Stimulated activated memory B cell treated with anti-CD40 and anti-IgM and Interleukin-4, amounts not matched to agents 10 μg/mL and 1 μg/mL and 100 μg/mL, for 72 hours (primary cell): ENCODE data around the gene CSF1R.
"Not testable (repeated sequence)": the region's sequence is repeated elsewhere in the genome, so short reads cannot be mapped to it uniquely, and the experiment has no call there.

ENCODE experiments used
- ATAC-seq: fragments of 150-1000 bp; cut with Tn5 transposase; 2 replicates; pipeline ENCODE4 v1.10.0; 2021
- H3K27ac Mint-ChIP-seq: one replicate; pipeline ENCODE4 v1.8.0; 2022; ENCODE audit warnings: mild to moderate bottlenecking, mixed read lengths
- H3K27me3 Mint-ChIP-seq: one replicate; pipeline ENCODE4 v1.8.0; 2022; ENCODE audit warnings: mixed read lengths
- H3K36me3 Mint-ChIP-seq: one replicate; pipeline ENCODE4 v1.8.0; 2022; ENCODE audit warnings: mixed read lengths
- H3K4me1 Mint-ChIP-seq: one replicate; pipeline ENCODE4 v1.8.0; 2022; ENCODE audit warnings: mixed read lengths
- H3K4me3 Mint-ChIP-seq: one replicate; pipeline ENCODE4 v1.8.0; 2022; ENCODE audit warnings: mild to moderate bottlenecking, moderate library complexity, mixed read lengths
- H3K9me3 Mint-ChIP-seq: one replicate; pipeline ENCODE4 v1.8.0; 2022; ENCODE audit warnings: mixed read lengths

CSF1R gene

GRCh38 chr5:150085191-150085912 lies 1.0 kb downstream of the CSF1R start:
- Mint-ChIP-seq H3K27ac (peak overlapping the region; percentile 17), H3K4me1 (peaks cover 50% of the 10 kb centered on the region), H3K27me3 (peaks cover 36% of the 10 kb centered on the region), H3K9me3 (no peaks in the 10 kb centered on the region), H3K36me3 (no peaks in the 10 kb centered on the region), H3K4me3 (no peak overlapping the region)
- no peak for ATAC-seq

GRCh38 chr5:150084754-150085153 lies 1.6 kb downstream of the CSF1R start:
- not testable (repeated sequence) for H3K36me3 Mint-ChIP-seq, H3K9me3 Mint-ChIP-seq, ATAC-seq, H3K4me3 Mint-ChIP-seq, H3K27ac Mint-ChIP-seq
- H3K27me3 Mint-ChIP-seq, result peaks cover 36% of the 10 kb centered on the region
- H3K4me1 Mint-ChIP-seq, result peaks cover 50% of the 10 kb centered on the region

- peaks cover 43% of the 10 kb centered on the region for H3K4me1 Mint-ChIP-seq
- H3K36me3 Mint-ChIP-seq, result no peaks in the 10 kb centered on the region
- H3K4me3 Mint-ChIP-seq, result no peak overlapping the region
- no peak for ATAC-seq
- peaks cover 22% of the 10 kb centered on the region for H3K27me3 Mint-ChIP-seq
- peak overlapping the region; percentile 24 for H3K27ac Mint-ChIP-seq
- H3K9me3 Mint-ChIP-seq, result no peaks in the 10 kb centered on the region
Observed at GRCh38 chr5:150082889-150083288, 3.5 kb downstream of the CSF1R start.

DNA sequence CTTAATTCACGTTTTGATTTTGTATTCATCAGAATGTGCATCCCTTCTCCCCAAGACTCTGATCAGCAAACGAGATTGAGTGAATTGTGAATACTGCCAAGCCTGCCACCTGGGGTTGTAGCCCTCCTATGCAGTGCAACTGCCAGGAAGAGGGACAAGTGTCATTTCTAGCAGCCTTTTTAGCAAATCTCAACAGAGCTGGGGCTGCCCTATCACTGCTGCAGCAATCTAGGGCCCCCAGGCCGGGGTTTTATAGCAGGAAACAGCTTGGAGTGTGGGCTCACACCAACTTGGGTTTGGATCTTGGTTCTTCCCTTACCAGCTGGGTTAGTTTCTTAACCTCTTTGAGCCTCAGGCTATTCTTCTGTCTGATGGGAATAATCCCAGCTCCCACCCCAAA lies 4.0 kb downstream of the CSF1R start:
- Mint-ChIP-seq H3K27me3 (peaks cover 17% of the 10 kb centered on the region), H3K4me3 (peak overlapping the region; percentile 40), H3K36me3 (no peaks in the 10 kb centered on the region), H3K27ac (peak overlapping the region; percentile 24), H3K4me1 (peaks cover 43% of the 10 kb centered on the region), H3K9me3 (no peaks in the 10 kb centered on the region)
- peak; percentile 51 for ATAC-seq

GRCh38 chr5:150081541-150082283 lies 4.6 kb downstream of the CSF1R start:
- Mint-ChIP-seq H3K4me3 (peak overlapping the region; percentile 40), H3K36me3 (no peaks in the 10 kb centered on the region), H3K27me3 (peaks cover 14% of the 10 kb centered on the region), H3K9me3 (no peaks in the 10 kb centered on the region), H3K27ac (peak overlapping the region; percentile 24), H3K4me1 (peaks cover 43% of the 10 kb centered on the region)
- ATAC-seq, result peak; percentile 90

DNA sequence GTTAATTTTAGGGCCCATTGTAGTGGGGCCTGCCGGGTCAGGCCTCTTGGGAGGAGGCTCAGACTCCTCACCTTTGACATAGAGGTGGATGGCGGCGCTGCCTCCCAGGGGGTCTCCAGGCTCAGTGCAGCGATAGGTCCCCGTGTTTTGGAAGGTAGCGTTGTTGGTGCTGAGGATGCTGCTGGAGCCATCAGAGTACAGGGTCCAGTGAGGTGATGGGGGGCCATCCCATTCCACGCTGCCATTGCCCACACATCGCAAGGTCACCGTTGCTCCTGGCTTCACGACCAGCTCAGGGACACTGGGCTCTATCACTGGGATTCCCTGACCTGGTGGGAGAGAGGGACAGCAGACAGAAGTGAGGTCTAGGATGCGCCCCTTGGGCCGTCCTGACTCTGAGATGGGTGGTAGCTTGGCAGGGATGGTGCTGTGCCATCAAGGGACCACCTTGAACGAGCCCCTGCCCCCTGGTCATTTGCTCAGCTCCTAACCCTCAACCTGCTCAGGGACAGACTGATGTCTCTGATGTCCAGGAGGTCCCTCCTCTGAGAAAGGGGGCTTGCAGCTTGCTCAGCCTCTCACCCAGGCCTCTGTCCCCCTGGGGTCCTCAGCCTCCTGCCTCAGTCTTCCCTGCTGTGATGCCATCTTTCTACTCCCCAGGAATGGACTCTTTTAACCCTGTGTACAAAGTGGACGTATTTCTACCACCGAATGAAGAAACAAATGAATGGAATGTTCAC lies 5.5 kb downstream of the CSF1R start:
- peaks cover 8% of the 10 kb centered on the region for H3K27me3 Mint-ChIP-seq
- no peak overlapping the region for H3K4me3 Mint-ChIP-seq
- no peak for ATAC-seq
- no peaks in the 10 kb centered on the region for H3K9me3 Mint-ChIP-seq
- peaks cover 43% of the 10 kb centered on the region for H3K4me1 Mint-ChIP-seq
- H3K27ac Mint-ChIP-seq, result peak overlapping the region; percentile 24
- H3K36me3 Mint-ChIP-seq, result no peaks in the 10 kb centered on the region

DNA sequence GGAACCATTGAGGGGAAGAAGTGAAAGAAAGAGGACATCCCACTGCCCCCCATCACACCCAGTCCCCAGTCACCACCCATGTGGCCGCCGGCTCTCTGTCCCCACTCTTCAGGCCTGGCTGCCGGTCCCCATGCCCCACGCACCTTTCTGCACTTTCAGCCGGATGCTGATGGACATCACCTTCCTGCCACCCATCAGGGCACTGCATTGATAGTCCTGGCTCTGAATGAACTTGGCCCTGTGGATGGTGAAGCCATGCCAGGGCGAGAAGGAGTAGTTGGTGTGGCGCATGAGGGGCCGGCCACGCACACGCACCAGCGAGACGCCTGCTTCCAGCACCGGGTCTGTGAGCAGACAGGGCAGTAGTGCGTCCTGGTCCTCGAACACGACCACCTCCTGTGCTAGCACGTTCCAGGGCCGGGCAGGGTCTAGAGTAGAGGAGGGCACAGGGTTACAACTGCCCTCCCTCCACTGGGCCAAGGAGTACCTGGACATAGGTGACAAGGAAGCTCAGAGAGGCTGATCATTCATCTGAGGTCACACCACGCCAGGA lies 6.4 kb downstream of the CSF1R start:
- Mint-ChIP-seq H3K27me3 (no peaks in the 10 kb centered on the region), H3K9me3 (no peaks in the 10 kb centered on the region), H3K27ac (no peak overlapping the region), H3K36me3 (no peaks in the 10 kb centered on the region), H3K4me1 (peaks cover 36% of the 10 kb centered on the region), H3K4me3 (no peak overlapping the region)
- ATAC-seq, result no peak

GRCh38 chr5:150078802-150079689 lies 7.3 kb downstream of the CSF1R start:
- no peaks in the 10 kb centered on the region for H3K27me3 Mint-ChIP-seq
- no peak for ATAC-seq
- no peaks in the 10 kb centered on the region for H3K9me3 Mint-ChIP-seq
- H3K4me3 Mint-ChIP-seq, result no peak overlapping the region
- H3K27ac Mint-ChIP-seq, result no peak overlapping the region
- no peaks in the 10 kb centered on the region for H3K36me3 Mint-ChIP-seq
- peaks cover 35% of the 10 kb centered on the region for H3K4me1 Mint-ChIP-seq

DNA sequence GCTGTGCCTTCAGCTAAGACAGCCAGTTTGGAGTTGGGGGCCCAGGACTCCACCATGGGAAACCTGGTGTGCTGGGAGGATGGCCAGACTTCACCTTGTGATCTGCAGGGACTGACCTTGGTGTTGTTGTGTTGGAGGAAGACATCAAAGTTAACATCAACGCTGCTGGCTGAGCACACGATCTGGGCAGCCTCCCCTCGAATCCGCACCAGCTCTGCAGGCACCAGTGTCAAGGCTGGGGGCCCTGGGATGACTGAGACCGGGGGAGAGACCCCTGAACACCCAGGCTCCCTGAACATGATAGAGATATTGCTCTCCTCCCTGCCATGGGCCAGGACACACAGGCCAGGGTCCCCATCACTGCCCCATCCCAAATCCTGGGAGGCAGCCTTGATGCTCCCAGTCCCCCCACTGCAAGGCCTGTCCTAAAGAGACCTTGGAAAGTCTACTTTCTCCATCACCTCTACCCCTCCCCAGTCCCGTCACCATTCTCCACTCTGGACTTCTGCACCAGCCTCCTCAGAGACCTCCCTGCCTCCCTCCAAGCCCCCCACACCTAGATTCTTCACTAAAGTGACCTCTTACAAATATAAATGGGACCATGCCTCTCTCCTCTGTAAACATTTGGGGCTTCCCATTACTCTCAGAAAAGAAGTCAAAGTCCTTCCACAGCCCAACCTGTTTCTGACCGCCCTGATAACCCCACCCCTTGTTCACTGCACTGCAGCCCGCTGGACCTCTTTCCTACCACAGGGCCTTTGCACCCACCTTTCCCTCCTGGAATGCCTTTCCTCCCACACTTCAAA lies 8.2 kb downstream of the CSF1R start:
- ATAC-seq, result no peak
- no peak overlapping the region for H3K27ac Mint-ChIP-seq

DNA sequence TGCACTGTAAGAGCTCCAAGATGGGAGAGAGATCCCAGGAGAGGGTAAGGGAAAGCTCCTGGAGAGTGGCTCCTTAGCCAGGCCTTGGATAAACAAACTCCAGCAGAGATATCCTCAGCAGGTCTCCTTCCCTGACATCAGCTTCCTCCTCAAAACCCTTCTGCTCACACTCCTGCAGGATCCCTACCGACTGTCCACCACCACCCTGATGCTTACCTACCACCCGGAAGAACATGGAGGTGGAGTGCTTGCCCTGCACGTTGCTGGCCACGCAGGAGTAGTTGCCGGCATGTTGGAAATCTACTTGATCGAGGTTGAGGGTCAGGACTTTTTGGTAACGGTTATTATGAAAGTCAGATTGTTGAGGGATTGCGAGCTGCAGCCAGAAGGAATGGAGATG lies 9.3 kb downstream of the CSF1R start:
- peaks cover 15% of the 10 kb centered on the region for H3K4me1 Mint-ChIP-seq
- ATAC-seq, result no peak
- H3K4me3 Mint-ChIP-seq, result no peak overlapping the region
- no peaks in the 10 kb centered on the region for H3K36me3 Mint-ChIP-seq
- no peak overlapping the region for H3K27ac Mint-ChIP-seq
- no peaks in the 10 kb centered on the region for H3K27me3 Mint-ChIP-seq
- H3K9me3 Mint-ChIP-seq, result peaks cover 4% of the 10 kb centered on the region

More for the DNA sequence above, 8.2 kb downstream of the CSF1R start:
- H3K27me3 Mint-ChIP-seq, result no peaks in the 10 kb centered on the region
- H3K4me1 Mint-ChIP-seq, result peaks cover 27% of the 10 kb centered on the region
- no peaks in the 10 kb centered on the region for H3K36me3 Mint-ChIP-seq
- H3K4me3 Mint-ChIP-seq, result no peak overlapping the region
- no peaks in the 10 kb centered on the region for H3K9me3 Mint-ChIP-seq

GRCh38 chr5:150075806-150076205 lies 10.5 kb downstream of the CSF1R start:
- no peak for ATAC-seq
- Mint-ChIP-seq H3K36me3 (no peaks in the 10 kb centered on the region), H3K27ac (no peak overlapping the region), H3K4me3 (no peak overlapping the region), H3K4me1 (peaks cover 3% of the 10 kb centered on the region), H3K9me3 (peaks cover 4% of the 10 kb centered on the region), H3K27me3 (no peaks in the 10 kb centered on the region)

- ATAC-seq, result no peak
- Mint-ChIP-seq H3K27me3 (no peaks in the 10 kb centered on the region), H3K4me3 (no peak overlapping the region), H3K9me3 (peaks cover 4% of the 10 kb centered on the region), H3K4me1 (no peaks in the 10 kb centered on the region), H3K36me3 (no peaks in the 10 kb centered on the region), H3K27ac (no peak overlapping the region)
Observed at GRCh38 chr5:150075233-150075632, 11.1 kb downstream of the CSF1R start.

- H3K27me3 Mint-ChIP-seq, result no peaks in the 10 kb centered on the region
- no peak overlapping the region for H3K4me3 Mint-ChIP-seq
- H3K4me1 Mint-ChIP-seq, result peaks cover 2% of the 10 kb centered on the region
- H3K9me3 Mint-ChIP-seq, result peaks cover 4% of the 10 kb centered on the region
- no peaks in the 10 kb centered on the region for H3K36me3 Mint-ChIP-seq
- ATAC-seq, result no peak
- no peak overlapping the region for H3K27ac Mint-ChIP-seq
Observed at GRCh38 chr5:150073677-150074076, 12.7 kb downstream of the CSF1R start.

- ATAC-seq, result no peak
- H3K27ac Mint-ChIP-seq, result no peak overlapping the region
- H3K4me3 Mint-ChIP-seq, result no peak overlapping the region
- H3K9me3 Mint-ChIP-seq, result peaks cover 4% of the 10 kb centered on the region
- no peaks in the 10 kb centered on the region for H3K36me3 Mint-ChIP-seq
- peaks cover 6% of the 10 kb centered on the region for H3K4me1 Mint-ChIP-seq
- no peaks in the 10 kb centered on the region for H3K27me3 Mint-ChIP-seq
Observed at GRCh38 chr5:150073086-150073625, 13.2 kb downstream of the CSF1R start.
